ENCODE results near the gene GPR139.

Gene GPR139

GRCh38 chr16:20073203-20074098, at the start of gene GPR139:
TSS of gene GPR139 (minus strand) at chr16:20073890. CDS start at chr16:20073616, 274 bp downstream.
- H3K9me3 Mint-ChIP-seq: peaks cover 4% of the 10 kb centered on the region
- H3K4me1 Mint-ChIP-seq: no peaks in the 10 kb centered on the region
- DNase-seq (ENCODE audit: low spot score in 2 of 2) (no peak), ATAC-seq (no peak)
- no peaks in the 10 kb centered on the region for H3K36me3 Mint-ChIP-seq
- H3K4me3 Mint-ChIP-seq: no peak within 1 kb of the TSS
- H3K27ac Mint-ChIP-seq: no peak within 1 kb of the TSS

GRCh38 chr16:20122011-20122410, 48.3 kb upstream of the GPR139 start:
- no peak overlapping the region for H3K27ac Mint-ChIP-seq
- peaks cover 9% of the 10 kb centered on the region for H3K9me3 Mint-ChIP-seq
- ATAC-seq (no peak), DNase-seq (ENCODE audit: low spot score in 2 of 2) (no peak)
- H3K4me3 Mint-ChIP-seq: no peak overlapping the region
- H3K4me1 Mint-ChIP-seq: no peaks in the 10 kb centered on the region
- no peaks in the 10 kb centered on the region for H3K36me3 Mint-ChIP-seq

GRCh38 chr16:20114356-20114755, 40.7 kb upstream of the GPR139 start:
- H3K27ac Mint-ChIP-seq: no peak overlapping the region
- ATAC-seq (no peak), DNase-seq (ENCODE audit: low spot score in 2 of 2) (no peak)
- H3K9me3 Mint-ChIP-seq: no peaks in the 10 kb centered on the region
- H3K4me1 Mint-ChIP-seq: no peaks in the 10 kb centered on the region
- no peaks in the 10 kb centered on the region for H3K36me3 Mint-ChIP-seq
- H3K4me3 Mint-ChIP-seq: no peak overlapping the region

DNA sequence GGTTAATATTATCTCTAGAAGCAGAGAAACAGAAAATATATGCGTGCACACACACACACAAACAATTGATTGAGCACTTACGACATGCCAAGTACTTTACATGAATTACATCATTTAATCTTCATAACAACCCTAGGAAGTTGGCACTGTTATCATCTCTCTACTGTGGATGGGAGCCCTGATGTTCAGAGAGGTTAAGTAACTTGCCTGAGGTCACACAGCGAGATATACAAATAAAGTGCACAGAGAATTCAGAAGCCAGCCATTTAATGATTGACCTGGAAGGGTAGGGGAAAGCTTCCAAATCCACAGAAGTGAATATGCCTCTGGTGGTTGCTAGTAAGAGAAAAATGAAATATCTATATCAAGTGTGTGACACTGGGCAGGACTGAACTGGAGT, 37.5 kb upstream of the GPR139 start:
- ATAC-seq (no peak), DNase-seq (ENCODE audit: low spot score in 2 of 2) (no peak)
- Mint-ChIP-seq H3K36me3 (no peaks in the 10 kb centered on the region), H3K4me1 (no peaks in the 10 kb centered on the region), H3K9me3 (peaks cover 3% of the 10 kb centered on the region), H3K4me3 (no peak overlapping the region), H3K27ac (no peak overlapping the region)

DNA sequence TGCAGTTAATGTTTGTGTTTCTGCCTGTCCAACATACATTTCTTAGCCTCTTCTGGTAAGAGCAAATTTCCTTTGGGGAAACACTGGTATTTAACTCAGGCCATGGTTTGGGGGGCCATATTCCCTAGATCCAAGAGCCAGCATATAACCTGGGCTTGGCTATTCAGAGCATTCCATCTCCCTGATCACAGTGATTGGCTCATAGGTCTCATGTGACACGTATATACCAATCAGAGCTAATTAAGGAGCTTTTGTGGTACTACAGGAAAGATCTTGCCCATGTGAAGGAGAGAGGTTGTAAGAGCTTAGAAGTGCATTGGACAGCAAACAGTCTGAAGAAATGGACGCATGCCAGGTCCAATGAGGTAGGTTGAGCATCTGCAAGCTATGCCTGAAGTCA, 33.4 kb upstream of the GPR139 start:
- no peak for DNase-seq (ENCODE audit: low spot score in 2 of 2)

DNA sequence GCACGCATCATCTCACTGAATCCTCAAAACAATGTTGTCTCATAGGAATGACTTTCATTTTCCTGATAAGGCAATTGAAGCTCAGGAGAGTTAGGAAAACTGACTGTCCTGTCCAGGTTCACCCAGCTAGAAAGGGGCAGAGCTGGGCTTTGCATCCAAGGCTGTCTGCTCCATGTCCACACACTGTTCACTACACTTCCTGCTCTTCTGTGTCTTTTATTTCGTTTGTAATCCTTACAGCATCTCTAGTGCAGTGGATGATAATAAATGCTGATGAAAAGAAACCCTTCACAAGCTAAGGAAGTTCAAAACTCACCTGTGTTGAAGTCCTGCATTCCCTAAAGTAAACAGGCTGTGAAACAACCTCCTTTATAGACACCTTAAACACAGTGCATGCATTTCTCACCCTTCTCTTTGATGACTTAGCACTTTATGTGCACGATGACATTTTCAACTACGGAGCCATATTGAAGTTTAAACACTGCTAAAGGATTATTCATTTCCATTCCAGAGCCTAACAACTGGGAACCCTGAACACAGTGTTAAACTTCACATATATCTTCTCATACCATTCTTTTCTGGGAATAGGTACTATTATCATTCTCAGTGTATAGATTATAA, 31.0 kb upstream of the GPR139 start:
- DNase-seq (ENCODE audit: low spot score in 2 of 2): no peak
- Mint-ChIP-seq H3K4me3 (no peak overlapping the region), H3K27ac (no peak overlapping the region), H3K4me1 (no peaks in the 10 kb centered on the region), H3K36me3 (no peaks in the 10 kb centered on the region), H3K9me3 (peaks cover 3% of the 10 kb centered on the region)
- ATAC-seq: no peak

More for the DNA sequence above, 33.4 kb upstream of the GPR139 start:
- H3K4me3 Mint-ChIP-seq: no peak overlapping the region
- ATAC-seq: no peak
- no peak overlapping the region for H3K27ac Mint-ChIP-seq
- peaks cover 3% of the 10 kb centered on the region for H3K9me3 Mint-ChIP-seq
- H3K36me3 Mint-ChIP-seq: no peaks in the 10 kb centered on the region
- no peaks in the 10 kb centered on the region for H3K4me1 Mint-ChIP-seq

DNA sequence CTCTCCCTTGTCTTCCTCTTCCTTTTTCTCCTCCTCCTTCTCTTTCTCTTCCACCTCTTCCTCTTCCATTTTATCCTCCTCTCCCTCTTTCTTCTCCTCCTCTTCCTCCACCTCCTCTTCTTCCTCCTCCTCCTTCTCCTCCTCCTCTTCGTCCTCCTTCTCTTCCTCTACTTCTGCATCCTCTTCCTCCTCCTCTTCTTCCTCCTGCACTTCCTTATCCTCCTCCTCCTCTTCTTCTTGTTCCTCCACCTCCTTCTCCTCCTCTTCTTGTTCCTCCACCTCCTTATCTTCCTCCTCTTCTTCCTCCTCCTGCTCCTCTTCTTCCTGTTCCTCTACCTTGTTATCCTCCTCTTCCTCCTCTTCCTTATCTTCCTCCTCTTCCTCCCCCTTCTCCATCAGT, 28.8 kb upstream of the GPR139 start:
- ATAC-seq: no peak
- no peak overlapping the region for H3K27ac Mint-ChIP-seq
- no peak for DNase-seq (ENCODE audit: low spot score in 2 of 2)
- H3K4me1 Mint-ChIP-seq: no peaks in the 10 kb centered on the region
- H3K36me3 Mint-ChIP-seq: no peaks in the 10 kb centered on the region
- no peaks in the 10 kb centered on the region for H3K9me3 Mint-ChIP-seq
- H3K4me3 Mint-ChIP-seq: no peak overlapping the region

GRCh38 chr16:20102021-20102420, 28.3 kb upstream of the GPR139 start:
- Mint-ChIP-seq H3K9me3 (no peaks in the 10 kb centered on the region), H3K4me3 (no peak overlapping the region), H3K36me3 (no peaks in the 10 kb centered on the region), H3K27ac (no peak overlapping the region), H3K4me1 (no peaks in the 10 kb centered on the region)
- ATAC-seq: no peak
- no peak for DNase-seq (ENCODE audit: low spot score in 2 of 2)

DNA sequence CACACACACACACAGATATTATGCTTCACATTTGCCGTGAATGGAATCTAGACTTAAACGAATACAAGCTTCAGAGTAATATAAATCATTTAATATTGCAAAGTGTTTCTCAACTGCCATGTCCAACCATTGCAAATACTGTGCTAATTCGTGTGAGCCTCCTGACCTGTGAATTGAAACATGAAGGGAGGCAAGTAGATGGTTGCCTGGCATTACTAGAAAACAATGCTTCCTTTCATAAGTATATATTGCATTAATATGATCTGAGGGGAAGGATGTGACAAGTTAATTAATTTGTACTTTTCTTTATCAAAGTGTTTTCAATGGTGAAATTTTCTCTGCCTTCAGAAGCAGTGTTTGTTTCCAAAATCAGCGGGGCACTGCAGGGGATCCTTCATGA, 25.7 kb upstream of the GPR139 start:
- no peak for ATAC-seq
- Mint-ChIP-seq H3K4me3 (no peak overlapping the region), H3K9me3 (peaks cover 2% of the 10 kb centered on the region), H3K4me1 (no peaks in the 10 kb centered on the region), H3K36me3 (no peaks in the 10 kb centered on the region), H3K27ac (no peak overlapping the region)
- no peak for DNase-seq (ENCODE audit: low spot score in 2 of 2)

DNA sequence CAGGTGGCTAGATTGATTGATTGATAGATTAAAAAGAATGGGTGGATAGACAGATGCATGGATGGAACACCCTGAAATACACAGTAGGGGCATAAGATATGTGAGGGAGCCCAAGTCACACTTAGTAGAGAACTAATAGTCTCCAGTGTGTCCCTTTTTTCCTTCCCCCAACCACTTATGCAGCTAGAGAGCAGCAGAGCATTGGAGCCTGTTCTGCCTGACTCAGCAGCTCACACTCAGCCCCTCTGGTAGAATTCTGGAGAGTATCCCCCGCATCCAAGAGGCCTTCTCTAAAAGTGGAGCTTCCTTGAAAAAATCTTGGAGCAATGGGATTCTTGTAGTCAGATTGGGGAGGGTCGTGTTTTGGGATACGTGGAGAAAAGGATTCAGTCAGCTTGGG, 20.5 kb upstream of the GPR139 start:
- no peak overlapping the region for H3K27ac Mint-ChIP-seq
- peaks cover 5% of the 10 kb centered on the region for H3K9me3 Mint-ChIP-seq
- H3K4me1 Mint-ChIP-seq: no peaks in the 10 kb centered on the region
- ATAC-seq (no peak), DNase-seq (ENCODE audit: low spot score in 2 of 2) (no peak)
- H3K4me3 Mint-ChIP-seq: no peak overlapping the region
- no peaks in the 10 kb centered on the region for H3K36me3 Mint-ChIP-seq

GRCh38 chr16:20089246-20089965, 15.7 kb upstream of the GPR139 start:
- Mint-ChIP-seq H3K4me3 (no peak overlapping the region), H3K4me1 (no peaks in the 10 kb centered on the region), H3K27ac (no peak overlapping the region), H3K9me3 (peaks cover 3% of the 10 kb centered on the region), H3K36me3 (no peaks in the 10 kb centered on the region)
- no peak for DNase-seq (ENCODE audit: low spot score in 2 of 2)
- no peak for ATAC-seq

- DNase-seq (ENCODE audit: low spot score in 2 of 2) (no peak), ATAC-seq (no peak)
- no peak overlapping the region for H3K4me3 Mint-ChIP-seq
- H3K9me3 Mint-ChIP-seq: no peaks in the 10 kb centered on the region
- H3K36me3 Mint-ChIP-seq: no peaks in the 10 kb centered on the region
- H3K27ac Mint-ChIP-seq: no peak overlapping the region
- H3K4me1 Mint-ChIP-seq: no peaks in the 10 kb centered on the region
Observed at GRCh38 chr16:20084624-20085226, 11.0 kb upstream of the GPR139 start.

GRCh38 chr16:20079106-20079505, 5.4 kb upstream of the GPR139 start:
- Mint-ChIP-seq H3K4me1 (no peaks in the 10 kb centered on the region), H3K27ac (no peak overlapping the region), H3K9me3 (peaks cover 3% of the 10 kb centered on the region), H3K4me3 (no peak overlapping the region), H3K36me3 (no peaks in the 10 kb centered on the region)
- no peak for ATAC-seq
- no peak for DNase-seq (ENCODE audit: low spot score in 2 of 2)

DNA sequence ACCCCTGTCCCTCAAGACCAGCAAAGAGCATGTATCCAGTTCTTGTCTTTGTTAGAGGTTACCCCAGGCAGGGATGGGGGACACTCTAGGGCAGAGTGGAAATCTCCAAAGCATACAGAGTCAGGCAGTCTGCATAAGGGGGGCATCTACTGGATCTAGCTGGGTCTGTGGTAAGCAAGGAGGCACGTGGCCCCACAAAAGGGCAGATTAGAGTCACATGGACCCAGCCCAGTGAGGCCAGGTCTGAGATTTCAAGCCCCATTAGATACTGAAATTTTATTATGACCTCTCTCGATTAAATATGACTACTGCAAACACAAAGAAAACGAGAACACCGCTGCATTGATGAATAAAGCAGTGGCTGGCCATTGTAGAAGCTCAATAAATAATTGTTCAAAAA, 1.6 kb upstream of the GPR139 start:
- no peak for DNase-seq (ENCODE audit: low spot score in 2 of 2)
- ATAC-seq: no peak
- Mint-ChIP-seq H3K27ac (no peak overlapping the region), H3K4me1 (no peaks in the 10 kb centered on the region), H3K9me3 (peaks cover 3% of the 10 kb centered on the region), H3K4me3 (no peak overlapping the region), H3K36me3 (no peaks in the 10 kb centered on the region)
